Posterior vena cava (tissue), 2 donors: ENCODE results near the gene MPST. TPM values are rescaled to one million over a fixed set of nuclear protein-coding genes. Genes with fewer than 3 reads are reported as not detected.
"Not testable (repeated sequence)": the region's sequence is repeated elsewhere in the genome, so short reads cannot be mapped to it uniquely, and the experiment has no call there.

ENCODE experiments used
- DNase-seq: peaks from one replicate; pipeline ENCODE4 v3.0.0-alpha.2; 2020; ENCODE audit warnings: low spot score
- intact Hi-C, 2 donors: fragments of 100-400 bp; cut with DNase I; formaldehyde crosslinking; loops; one replicate each; pipeline versions ENCODE4 v1.14.1 to v1.14.2; 2022 to 2023
- total RNA-seq, 2 donors: library from RNA; stranded (reverse); fragmentation: NEBNext Ultra II Directional; extraction: Animal tissue kit (Norgen Biotek cat#: 25700); gene quantifications; one replicate each; pipeline ENCODE4 v1.2.1, GENCODE V29; 2021
- donor health status: DM: yes; HTN: yes; CAD: no.
- donor health status: DM: yes; HTN: yes; CAD: no.

Gene MPST
- total RNA-seq, 2 donors from 2014 or later, result 19.7 to 21.0 TPM

GRCh38 chr22:37068859-37069258 lies 49.3 kb downstream of the MPST start:
- no peak for DNase-seq
- intact Hi-C loops, result loop anchor here in 1 of 2 donors (10.0 kb wide), 1 partner anchor 136 kb away; no protein-coding TSS in a partner anchor

GRCh38 chr22:37069319-37069718 lies 49.8 kb downstream of the MPST start:
- intact Hi-C loops, result loop anchor here in 1 of 2 donors (10.0 kb wide), 1 partner anchor 135 kb away; no protein-coding TSS in a partner anchor
- no peak for DNase-seq

DNA sequence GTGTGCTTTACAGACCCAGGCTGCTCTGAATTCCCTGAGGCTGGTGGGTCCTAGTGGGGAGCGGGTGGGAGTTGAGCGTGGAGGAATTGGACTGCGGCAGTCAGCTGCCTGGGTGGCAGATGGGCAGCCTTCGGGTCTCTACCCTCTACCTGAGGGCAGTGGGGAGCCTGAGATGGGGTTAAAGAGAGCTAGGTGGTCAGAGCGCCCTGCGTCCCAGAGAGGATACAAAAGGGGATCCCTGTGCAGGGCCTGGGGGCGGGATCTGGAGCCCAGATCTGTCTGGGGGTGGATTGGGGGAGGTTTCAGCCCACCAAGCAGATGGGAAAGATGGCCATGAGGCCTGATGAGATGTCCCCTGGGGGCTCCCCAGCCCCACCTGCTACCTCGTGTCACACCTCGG lies 50.2 kb downstream of the MPST start:
- intact Hi-C loops, result loop anchor here in 1 of 2 donors (10.0 kb wide), 1 partner anchor 135 kb away; no protein-coding TSS in a partner anchor

DNA sequence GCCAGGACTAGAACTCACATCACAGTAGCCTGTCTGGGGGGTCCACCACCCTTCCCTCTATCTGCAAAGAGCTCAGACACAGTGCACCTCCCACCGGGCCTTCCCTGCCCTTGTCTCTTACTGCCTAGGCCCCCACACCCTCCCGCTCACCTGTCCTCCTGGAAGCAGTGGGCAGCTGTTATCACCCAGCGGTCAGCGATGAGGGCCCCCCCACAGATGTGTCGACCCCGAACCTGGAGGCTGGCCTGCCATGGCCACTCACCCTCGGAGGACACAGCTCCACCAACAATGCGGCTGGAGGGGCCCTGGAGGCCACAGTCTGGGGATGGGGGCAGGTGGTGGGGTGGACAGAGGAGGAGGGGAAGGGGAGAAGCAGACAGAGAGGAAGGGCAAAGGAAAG lies 50.8 kb downstream of the MPST start:
- DNase-seq, result no peak
- intact Hi-C loops, result no loop called here

More for the DNA sequence above, 50.2 kb downstream of the MPST start:
- DNase-seq, result no peak

- intact Hi-C loops, result no loop called here
- DNase-seq, result no peak
Measured at GRCh38 chr22:37070744-37071143, 51.2 kb downstream of the MPST start.

DNA sequence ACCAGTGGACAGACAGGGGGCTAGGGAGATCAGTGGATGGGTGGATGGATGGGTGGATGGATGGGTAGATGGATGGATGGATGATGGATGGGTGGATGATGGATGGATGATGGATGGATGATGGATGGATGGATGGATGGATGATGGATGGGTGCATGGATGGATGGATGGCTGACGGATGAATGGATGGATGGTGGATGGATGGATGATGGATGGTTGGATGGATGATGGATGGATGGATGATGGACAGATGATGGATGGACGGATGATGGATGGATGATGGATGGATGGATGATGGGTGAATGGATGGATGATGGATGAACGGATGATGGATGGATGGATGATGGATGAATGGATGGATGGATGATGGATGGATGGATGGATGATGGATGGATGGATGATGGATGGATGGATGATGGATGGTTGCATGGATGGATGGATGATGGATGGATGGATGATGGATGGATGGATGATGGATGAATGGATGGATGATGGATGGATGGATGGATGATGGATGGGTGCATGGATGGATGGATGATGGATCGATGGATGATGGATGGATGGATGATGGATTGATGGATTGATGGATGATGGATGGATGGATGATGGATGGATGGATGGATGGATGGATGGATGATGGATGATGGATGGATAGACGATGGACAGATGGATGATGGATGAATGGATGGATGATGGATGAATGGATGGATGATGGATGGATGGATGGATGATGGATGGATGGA lies 52.5 kb downstream of the MPST start:
- intact Hi-C loops, result not testable (repeated sequence)

GRCh38 chr22:37072673-37073072 lies 53.1 kb downstream of the MPST start:
- intact Hi-C loops, result no loop called here

More for the DNA sequence above, 52.5 kb downstream of the MPST start:
- DNase-seq, result not testable (repeated sequence)

DNA sequence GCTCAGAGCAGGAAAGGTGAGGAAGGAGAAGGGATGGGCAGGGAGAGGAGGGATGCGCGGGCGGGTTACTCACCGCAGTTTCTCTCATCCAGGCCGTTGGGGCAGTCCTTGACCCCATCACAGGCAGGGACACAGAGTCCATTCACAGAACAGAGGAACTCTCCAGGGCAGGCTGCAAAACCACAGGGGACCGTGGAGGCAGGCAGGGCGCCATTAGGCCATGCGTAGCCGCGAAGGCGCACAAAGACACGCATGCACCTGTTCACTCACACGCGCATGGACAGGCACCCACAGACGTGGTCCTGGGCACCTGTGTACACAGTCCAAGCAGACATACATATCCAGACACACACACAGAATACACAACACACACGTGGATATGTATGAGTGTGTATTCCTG lies 55.0 kb downstream of the MPST start:
- intact Hi-C loops, result no loop called here
- DNase-seq, result no peak

More at GRCh38 chr22:37072673-37073072, 53.1 kb downstream of the MPST start:
- no peak for DNase-seq

GRCh38 chr22:37075046-37075445 lies 55.5 kb downstream of the MPST start:
- no peak for DNase-seq
- intact Hi-C loops, result no loop called here

DNA sequence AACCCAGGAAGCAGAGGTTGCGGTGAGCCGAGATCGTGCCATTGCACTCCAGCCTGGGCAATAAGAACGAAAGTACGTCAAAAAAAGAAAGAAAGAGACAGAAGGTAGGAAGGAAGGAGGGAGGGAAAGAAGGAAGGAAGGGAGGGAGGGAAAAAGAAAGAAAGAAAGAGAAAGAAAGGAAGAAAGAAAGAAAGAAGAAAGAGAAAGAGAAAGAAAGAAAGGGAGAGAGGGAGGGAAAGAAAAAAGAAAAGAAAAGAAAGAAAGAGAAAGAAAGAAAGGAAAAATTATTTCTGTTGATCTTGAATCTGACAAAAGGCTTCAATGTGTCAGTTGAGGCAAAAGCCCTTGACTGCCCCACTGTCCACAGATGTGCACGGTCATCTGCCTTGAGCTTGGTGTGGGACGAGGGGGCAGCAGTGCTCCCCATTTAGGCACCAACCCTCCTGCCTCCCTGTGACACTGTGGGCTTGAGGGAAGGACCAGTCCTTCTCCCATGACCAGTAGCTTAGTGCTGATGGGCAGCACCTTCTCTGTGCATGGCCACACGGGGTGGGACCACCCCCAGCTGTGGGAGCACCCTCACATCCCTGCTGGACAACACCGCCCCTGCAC lies 56.4 kb downstream of the MPST start:
- intact Hi-C loops, result no loop called here
- no peak for DNase-seq

DNA sequence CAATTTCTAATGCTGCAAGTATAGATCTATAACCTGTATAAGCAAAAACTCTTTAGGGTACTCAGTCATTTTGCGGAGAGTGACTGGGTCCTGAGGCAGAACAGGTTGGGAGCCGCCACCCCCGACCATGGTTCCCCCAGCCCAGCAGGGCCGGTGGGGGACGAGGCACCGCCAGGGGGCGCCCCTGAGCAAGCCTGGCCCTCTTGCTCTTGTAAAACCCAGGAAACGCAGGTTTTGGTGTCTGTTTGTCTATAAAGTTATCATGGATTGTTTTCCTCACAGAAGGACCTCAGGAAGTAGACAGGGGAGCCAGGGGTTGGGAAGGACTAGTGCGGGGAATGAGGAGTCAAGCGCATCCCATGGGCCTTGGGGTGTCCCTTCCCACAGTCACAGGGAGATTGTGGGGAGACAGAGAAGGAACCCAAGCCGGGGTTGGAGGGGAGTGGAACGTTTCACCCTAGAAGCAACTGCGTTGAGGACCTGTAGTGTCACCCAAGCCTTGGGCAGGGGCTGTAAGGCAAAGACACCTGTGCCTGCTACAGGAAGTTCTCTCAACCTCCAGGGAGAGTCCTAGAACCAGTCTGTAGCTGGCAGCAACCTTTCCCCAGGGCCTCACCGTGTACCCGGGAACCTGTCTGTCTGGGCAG lies 58.4 kb downstream of the MPST start:
- intact Hi-C loops, result no loop called here
- DNase-seq, result no peak

DNA sequence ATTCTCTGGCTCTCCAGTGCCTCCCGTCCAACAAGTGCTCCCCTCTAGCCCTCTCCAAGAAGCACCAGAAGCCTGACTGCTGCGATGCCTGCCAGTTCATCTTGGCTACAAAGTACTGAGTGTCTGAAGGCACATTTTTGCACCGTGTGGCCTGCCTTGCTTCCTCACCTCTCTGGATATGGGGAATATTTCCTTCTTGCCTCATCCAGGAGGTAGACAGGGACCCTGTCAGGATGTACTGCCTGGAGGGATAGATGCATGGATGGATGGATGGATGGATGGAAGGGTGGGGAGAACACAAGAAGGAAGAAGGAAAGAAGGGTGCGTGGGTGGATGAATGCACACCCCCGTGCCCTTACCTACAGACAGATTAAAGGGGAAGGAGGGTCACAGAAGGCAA lies 59.6 kb downstream of the MPST start:
- intact Hi-C loops, result no loop called here
- DNase-seq, result no peak

Other genes starting within 250 kb of the MPST start
- 10 to 100 TPM; 12.3 to 18.6 TPM for gene IFT27, start 243.6 kb upstream of the MPST start, total RNA-seq
- not detected for gene PVALB, start 202.7 kb upstream of the MPST start, total RNA-seq
- gene NCF4, start 158.7 kb upstream of the MPST start, total RNA-seq, result 10 to 100 TPM; 16.5 to 21.6 TPM
- 10 to 100 TPM in 1 of 2 donors, 1 to 10 TPM in 1; 7.7 to 10.5 TPM for gene CSF2RB, start 106.1 kb upstream of the MPST start, total RNA-seq
- gene TST, start 295 bp upstream of the MPST start, total RNA-seq, result 1 to 10 TPM; 8.9 to 9.3 TPM
- gene KCTD17, start 32.0 kb downstream of the MPST start, total RNA-seq, result 10 to 100 TPM; 20.4 to 22.0 TPM
- not detected for gene TMPRSS6, start 90.0 kb downstream of the MPST start, total RNA-seq
- 1 to 10 TPM; 1.2 to 1.3 TPM for gene IL2RB, start 130.2 kb downstream of the MPST start, total RNA-seq
- 1 to 10 TPM; 1.8 to 6.3 TPM for gene C1QTNF6, start 168.5 kb downstream of the MPST start, total RNA-seq
- gene SSTR3, start 192.7 kb downstream of the MPST start, total RNA-seq, result not detected
- gene RAC2, start 224.5 kb downstream of the MPST start, total RNA-seq, result 10 to 100 TPM; 12.9 to 17.5 TPM